GM23338 (cell line): ENCODE measurements around the gene MAP3K15. TPM values are rescaled to one million over a fixed set of nuclear protein-coding genes. Genes with fewer than 3 reads are reported as not detected.

Experiments used
- ATAC-seq: fragments of 200-7000 bp; cut with Tn5 transposase; 3 replicates; pipeline ENCODE4 v1.9.1; 2020
- DNase-seq: peaks from one replicate; pipeline ENCODE4 v3.0.0-alpha.2; 2015; ENCODE audit warnings: low spot score
- H2AFZ ChIP-seq: fragments of 200-600 bp; sonication (generic); 2 replicates; pipeline ENCODE4 v1.8.0; 2016; ENCODE audit warnings: antibody characterized with exemption, mild to moderate bottlenecking, moderate library complexity
- H3F3A ChIP-seq: fragments of 200-600 bp; sonication (generic); replicated peaks from 2 replicates; pipeline ENCODE4 v1.8.0; 2017; ENCODE audit warnings: antibody characterized with exemption, mixed run types, low read depth
- H3K27ac ChIP-seq: fragments of 200-600 bp; sonication (generic); 2 replicates; pipeline ENCODE4 v1.6.1; 2016; ENCODE audit warnings: low read depth
- H3K27me3 ChIP-seq: fragments of 200-600 bp; sonication (generic); 2 replicates; pipeline ENCODE4 v1.8.0; 2016; ENCODE audit warnings: mild to moderate bottlenecking, mixed run types, moderate library complexity; ENCODE audit not compliant: insufficient read depth
- H3K36me3 ChIP-seq: fragments of 200-600 bp; sonication (generic); 2 replicates; pipeline ENCODE4 v1.8.0; 2016; ENCODE audit warnings: mild to moderate bottlenecking; ENCODE audit not compliant: insufficient read depth
- H3K4me1 ChIP-seq: fragments of 200-600 bp; sonication (generic); 2 replicates; pipeline ENCODE4 v1.8.0; 2016; ENCODE audit warnings: mild to moderate bottlenecking, moderate library complexity; ENCODE audit not compliant: insufficient read depth
- H3K4me2 ChIP-seq: fragments of 200-600 bp; sonication (generic); 2 replicates; pipeline ENCODE4 v1.7.1; 2017; ENCODE audit warnings: mixed run types
- H3K4me3 ChIP-seq: fragments of 200-600 bp; sonication (generic); 2 replicates; pipeline ENCODE4 v1.6.1; 2016; ENCODE audit warnings: mixed run types
- H3K79me2 ChIP-seq: fragments of 200-600 bp; sonication (generic); replicated peaks from 2 replicates; pipeline ENCODE4 v1.8.0; 2017; ENCODE audit warnings: mild to moderate bottlenecking; ENCODE audit not compliant: insufficient read depth
- H3K9me2 ChIP-seq: fragments of 200-600 bp; sonication (generic); 2 replicates; pipeline ENCODE4 v1.8.0; 2017; ENCODE audit not compliant: insufficient read depth
- H4K20me1 ChIP-seq: fragments of 200-600 bp; sonication (generic); replicated peaks from 2 replicates; pipeline ENCODE4 v1.8.0; 2017; ENCODE audit warnings: mild to moderate bottlenecking; ENCODE audit not compliant: insufficient read depth
- H3K27ac Mint-ChIP-seq: 2 replicates; pipeline ENCODE4 v1.8.0; 2020; ENCODE audit warnings: inconsistent platforms, mild to moderate bottlenecking, moderate library complexity, mixed read lengths
- H3K27me3 Mint-ChIP-seq: 3 replicates; pipeline ENCODE4 v1.8.0; 2022; ENCODE audit warnings: low read depth, mild to moderate bottlenecking, moderate library complexity, mixed read lengths, inconsistent platforms; ENCODE audit not compliant: insufficient read depth, poor library complexity
- H3K36me3 Mint-ChIP-seq: 3 replicates; pipeline ENCODE4 v1.8.0; 2021; ENCODE audit warnings: low read depth, mild to moderate bottlenecking, inconsistent platforms, moderate library complexity, mixed read lengths
- H3K4me1 Mint-ChIP-seq: 3 replicates; pipeline ENCODE4 v1.8.0; 2020; ENCODE audit warnings: mild to moderate bottlenecking, inconsistent platforms, mixed read lengths
- H3K4me3 Mint-ChIP-seq: 3 replicates; pipeline ENCODE4 v1.8.0; 2021; ENCODE audit warnings: moderate library complexity, mild to moderate bottlenecking, inconsistent platforms, mixed read lengths
- H3K9me3 Mint-ChIP-seq: 3 replicates; pipeline ENCODE4 v1.8.0; 2020; ENCODE audit warnings: moderate library complexity, mild to moderate bottlenecking, inconsistent platforms, mixed read lengths
- ZNF331 ChIP-seq: fragments of 250-450 bp; sonication (Bioruptor Pico); IDR thresholded peaks from 2 replicates; pipeline ENCODE4 v1.5.0; 2020; ENCODE audit warnings: low read depth, mild to moderate bottlenecking, moderate library complexity
- polyA plus RNA-seq: library from polyadenylated mRNA; unstranded; fragments of >200 nt; fragmentation: Nextera tagmentation; extraction: Ambion mirVana; gene quantifications from 2 replicates; pipeline ENCODE4 v1.2.1, GENCODE V29; 2016
- total RNA-seq: library from RNA; depleted of rRNA; stranded (reverse); fragments of >200 nt; shearing (Covaris generic); gene quantifications from 2 replicates; pipeline ENCODE4 v1.2.3, GENCODE V29; 2014
- TF ChIP-seq, protein P1 (sequence below): fragments of 250-450 bp; sonication (Bioruptor Pico); IDR thresholded peaks from 2 replicates; pipeline ENCODE4 v1.5.0; 2020; ENCODE audit warnings: mild to moderate bottlenecking, moderate library complexity
- TF ChIP-seq, protein P2 (sequence below), 2 experiments: fragments of 200-600 bp in 1 of 2; sonication (generic) in 1 of 2; conservative IDR thresholded peaks; 2 replicates each; pipeline versions ENCODE4 v1.5.1 to v1.6.1; 2016 to 2017; ENCODE audit warnings: antibody characterized with exemption in 2 of 2, low read depth in 2 of 2, mild to moderate bottlenecking in 2 of 2, moderate library complexity in 1 of 2

The MAP3K15 gene
- total and polyA plus RNA-seq, 2 experiments from 2014 or later, result 0.40 to 3.1 TPM

DNA sequence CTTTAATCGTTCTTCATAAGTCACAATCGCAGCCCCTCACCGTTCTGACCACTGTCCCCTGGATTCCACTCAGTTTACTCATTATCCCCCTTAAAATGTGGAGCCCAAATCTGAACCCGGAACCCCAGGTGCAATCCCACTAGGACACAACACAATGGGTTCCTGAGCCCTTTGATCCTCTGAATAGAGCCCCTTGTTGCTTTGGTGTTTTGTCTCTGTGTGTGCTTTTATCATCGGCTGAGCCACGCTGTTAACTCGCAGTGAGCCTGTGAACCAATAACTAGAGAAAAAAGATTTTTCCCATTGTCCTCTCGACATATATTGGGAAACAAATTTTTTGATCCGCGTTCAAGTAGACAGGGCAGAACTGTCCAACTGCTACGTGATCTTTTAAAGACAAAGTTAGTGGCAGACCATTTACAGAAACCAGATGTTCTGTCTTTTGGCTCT lies 172.2 kb downstream of the MAP3K15 start:
- Mint-ChIP-seq H3K4me1 (peaks cover 7% of the 10 kb centered on the region; the same call in 2 of the 3 replicates), H3K9me3 (no peaks in the 10 kb centered on the region; the same call in 2 of the 3 replicates), H3K4me3 (peak overlapping the region; percentile 82), H3K36me3 (no peaks in the 10 kb centered on the region), H3K27me3 (peaks cover 2% of the 10 kb centered on the region), H3K27ac (peak overlapping the region; percentile 77; the same call in 1 of the 2 replicates)
- peaks cover 3% of the 10 kb centered on the region; the same call in 1 of the 2 replicates for H4K20me1 ChIP-seq
- H3K36me3 ChIP-seq, result no peaks in the 10 kb centered on the region
- H3K4me3 ChIP-seq, result peak overlapping the region; percentile 72
- H3K4me1 ChIP-seq, result no peaks in the 10 kb centered on the region
- peak overlapping the region; percentile 72 for H3K4me2 ChIP-seq
- H2AFZ ChIP-seq, result peak overlapping the region; percentile 84; the same call in 1 of the 2 replicates
- H3K27ac ChIP-seq, result no peak overlapping the region
- DNase-seq (peak; percentile 2), ATAC-seq (peak; percentile 15)
- H3K79me2 ChIP-seq, result peaks cover 39% of the 10 kb centered on the region
- no peaks in the 10 kb centered on the region for H3F3A ChIP-seq
- no peaks in the 10 kb centered on the region for H3K27me3 ChIP-seq
- H3K9me2 ChIP-seq, result no peaks in the 10 kb centered on the region
- no peak for TF ChIP-seq ZNF331
- TF ChIP-seq, protein P1, sequence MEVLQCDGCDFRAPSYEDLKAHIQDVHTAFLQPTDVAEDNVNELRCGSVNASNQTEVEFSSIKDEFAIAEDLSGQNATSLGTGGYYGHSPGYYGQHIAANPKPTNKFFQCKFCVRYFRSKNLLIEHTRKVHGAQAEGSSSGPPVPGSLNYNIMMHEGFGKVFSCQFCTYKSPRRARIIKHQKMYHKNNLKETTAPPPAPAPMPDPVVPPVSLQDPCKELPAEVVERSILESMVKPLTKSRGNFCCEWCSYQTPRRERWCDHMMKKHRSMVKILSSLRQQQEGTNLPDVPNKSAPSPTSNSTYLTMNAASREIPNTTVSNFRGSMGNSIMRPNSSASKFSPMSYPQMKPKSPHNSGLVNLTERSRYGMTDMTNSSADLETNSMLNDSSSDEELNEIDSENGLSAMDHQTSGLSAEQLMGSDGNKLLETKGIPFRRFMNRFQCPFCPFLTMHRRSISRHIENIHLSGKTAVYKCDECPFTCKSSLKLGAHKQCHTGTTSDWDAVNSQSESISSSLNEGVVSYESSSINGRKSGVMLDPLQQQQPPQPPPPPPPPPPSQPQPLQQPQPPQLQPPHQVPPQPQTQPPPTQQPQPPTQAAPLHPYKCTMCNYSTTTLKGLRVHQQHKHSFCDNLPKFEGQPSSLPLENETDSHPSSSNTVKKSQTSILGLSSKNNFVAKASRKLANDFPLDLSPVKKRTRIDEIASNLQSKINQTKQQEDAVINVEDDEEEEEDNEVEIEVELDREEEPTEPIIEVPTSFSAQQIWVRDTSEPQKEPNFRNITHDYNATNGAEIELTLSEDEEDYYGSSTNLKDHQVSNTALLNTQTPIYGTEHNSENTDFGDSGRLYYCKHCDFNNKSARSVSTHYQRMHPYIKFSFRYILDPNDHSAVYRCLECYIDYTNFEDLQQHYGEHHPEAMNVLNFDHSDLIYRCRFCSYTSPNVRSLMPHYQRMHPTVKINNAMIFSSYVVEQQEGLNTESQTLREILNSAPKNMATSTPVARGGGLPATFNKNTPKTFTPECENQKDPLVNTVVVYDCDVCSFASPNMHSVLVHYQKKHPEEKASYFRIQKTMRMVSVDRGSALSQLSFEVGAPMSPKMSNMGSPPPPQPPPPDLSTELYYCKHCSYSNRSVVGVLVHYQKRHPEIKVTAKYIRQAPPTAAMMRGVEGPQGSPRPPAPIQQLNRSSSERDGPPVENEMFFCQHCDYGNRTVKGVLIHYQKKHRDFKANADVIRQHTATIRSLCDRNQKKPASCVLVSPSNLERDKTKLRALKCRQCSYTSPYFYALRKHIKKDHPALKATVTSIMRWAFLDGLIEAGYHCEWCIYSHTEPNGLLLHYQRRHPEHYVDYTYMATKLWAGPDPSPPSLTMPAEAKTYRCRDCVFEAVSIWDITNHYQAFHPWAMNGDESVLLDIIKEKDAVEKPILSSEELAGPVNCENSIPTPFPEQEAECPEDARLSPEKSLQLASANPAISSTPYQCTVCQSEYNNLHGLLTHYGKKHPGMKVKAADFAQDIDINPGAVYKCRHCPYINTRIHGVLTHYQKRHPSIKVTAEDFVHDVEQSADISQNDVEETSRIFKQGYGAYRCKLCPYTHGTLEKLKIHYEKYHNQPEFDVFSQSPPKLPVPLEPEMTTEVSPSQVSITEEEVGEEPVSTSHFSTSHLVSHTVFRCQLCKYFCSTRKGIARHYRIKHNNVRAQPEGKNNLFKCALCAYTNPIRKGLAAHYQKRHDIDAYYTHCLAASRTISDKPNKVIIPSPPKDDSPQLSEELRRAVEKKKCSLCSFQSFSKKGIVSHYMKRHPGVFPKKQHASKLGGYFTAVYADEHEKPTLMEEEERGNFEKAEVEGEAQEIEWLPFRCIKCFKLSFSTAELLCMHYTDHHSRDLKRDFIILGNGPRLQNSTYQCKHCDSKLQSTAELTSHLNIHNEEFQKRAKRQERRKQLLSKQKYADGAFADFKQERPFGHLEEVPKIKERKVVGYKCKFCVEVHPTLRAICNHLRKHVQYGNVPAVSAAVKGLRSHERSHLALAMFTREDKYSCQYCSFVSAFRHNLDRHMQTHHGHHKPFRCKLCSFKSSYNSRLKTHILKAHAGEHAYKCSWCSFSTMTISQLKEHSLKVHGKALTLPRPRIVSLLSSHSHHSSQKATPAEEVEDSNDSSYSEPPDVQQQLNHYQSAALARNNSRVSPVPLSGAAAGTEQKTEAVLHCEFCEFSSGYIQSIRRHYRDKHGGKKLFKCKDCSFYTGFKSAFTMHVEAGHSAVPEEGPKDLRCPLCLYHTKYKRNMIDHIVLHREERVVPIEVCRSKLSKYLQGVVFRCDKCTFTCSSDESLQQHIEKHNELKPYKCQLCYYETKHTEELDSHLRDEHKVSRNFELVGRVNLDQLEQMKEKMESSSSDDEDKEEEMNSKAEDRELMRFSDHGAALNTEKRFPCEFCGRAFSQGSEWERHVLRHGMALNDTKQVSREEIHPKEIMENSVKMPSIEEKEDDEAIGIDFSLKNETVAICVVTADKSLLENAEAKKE, result no peak
- TF ChIP-seq, protein P2, sequence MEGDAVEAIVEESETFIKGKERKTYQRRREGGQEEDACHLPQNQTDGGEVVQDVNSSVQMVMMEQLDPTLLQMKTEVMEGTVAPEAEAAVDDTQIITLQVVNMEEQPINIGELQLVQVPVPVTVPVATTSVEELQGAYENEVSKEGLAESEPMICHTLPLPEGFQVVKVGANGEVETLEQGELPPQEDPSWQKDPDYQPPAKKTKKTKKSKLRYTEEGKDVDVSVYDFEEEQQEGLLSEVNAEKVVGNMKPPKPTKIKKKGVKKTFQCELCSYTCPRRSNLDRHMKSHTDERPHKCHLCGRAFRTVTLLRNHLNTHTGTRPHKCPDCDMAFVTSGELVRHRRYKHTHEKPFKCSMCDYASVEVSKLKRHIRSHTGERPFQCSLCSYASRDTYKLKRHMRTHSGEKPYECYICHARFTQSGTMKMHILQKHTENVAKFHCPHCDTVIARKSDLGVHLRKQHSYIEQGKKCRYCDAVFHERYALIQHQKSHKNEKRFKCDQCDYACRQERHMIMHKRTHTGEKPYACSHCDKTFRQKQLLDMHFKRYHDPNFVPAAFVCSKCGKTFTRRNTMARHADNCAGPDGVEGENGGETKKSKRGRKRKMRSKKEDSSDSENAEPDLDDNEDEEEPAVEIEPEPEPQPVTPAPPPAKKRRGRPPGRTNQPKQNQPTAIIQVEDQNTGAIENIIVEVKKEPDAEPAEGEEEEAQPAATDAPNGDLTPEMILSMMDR (conservative IDR thresholded peaks at IDR 0.05; ENCODE audit: low read depth in 2 of 2), result no peak
